HCT116 (cell line): Measurements from ENCODE around the gene ODF2L. TPM values are rescaled to one million over a fixed set of nuclear protein-coding genes. Genes with fewer than 3 reads are reported as not detected.

Experiments used
- ATAC-seq: fragments of 200-7000 bp; cut with Tn5 transposase; 2 replicates; pipeline ENCODE4 v1.9.1; 2020; ENCODE audit warnings: mild to moderate bottlenecking, moderate library complexity
- BruUV-seq: library from RNA; stranded (reverse); fragments of 400-500 nt; replicated peaks from 2 replicates; lab custom pipeline; 2021; lab: Mats Ljungman, UMichigan
- CTCF ChIA-PET: fragments of 300-600 bp; sonication (Branson Sonifier 250); formaldehyde crosslinking; loops from one replicate; lab custom pipeline; 2021; ENCODE audit warnings: antibody characterized with exemption; lab: Charles Lee
- POLR2A ChIA-PET: fragments of 300-600, 350-600 bp; sonication (Branson Sonifier 250); formaldehyde crosslinking; loops from one replicate; lab custom pipeline; 2021; ENCODE audit warnings: antibody characterized with exemption; lab: Charles Lee
- RAD21 ChIA-PET, 2 experiments: fragments of 300-600 bp; sonication (Branson Sonifier 250); formaldehyde crosslinking; loops; one replicate each; lab custom pipeline; 2023; ENCODE audit warnings: low total read pairs in 2 of 2; ENCODE audit not compliant: uncharacterized antibody in 2 of 2, unreplicated experiment in 2 of 2, low non-redundant PET in 1 of 2; lab: Charles Lee
- DNase-seq: peaks from one replicate; pipeline ENCODE4 v3.0.0-alpha.2; 2010; ENCODE audit warnings: low read depth, low spot score
- H2AFZ ChIP-seq: fragments of 200-600 bp; shearing (Covaris generic), sonication (generic); 2 replicates; pipeline ENCODE4 v1.6.1; 2017; ENCODE audit warnings: low read depth, mixed run types, mixed read lengths, antibody characterized with exemption, low read length; ENCODE audit not compliant: poor library complexity, severe bottlenecking
- H3K27ac ChIP-seq: 2 replicates; pipeline ENCODE4 v1.5.1; 2012; ENCODE audit warnings: low read depth, low read length
- H3K27me3 ChIP-seq: fragments of 200-600 bp; sonication (generic); 2 replicates; pipeline ENCODE4 v1.6.1; 2016; ENCODE audit warnings: mixed run types, low read length, mixed read lengths; ENCODE audit not compliant: insufficient read depth
- H3K36me3 ChIP-seq, 2 experiments: fragments of 200-500 bp in 1 of 2; fragments of 200-600 bp in 1 of 2; sonication (Bioruptor generic) in 1 of 2; sonication (generic) in 1 of 2; 2 replicates each; pipeline versions ENCODE4 v1.5.1 to v1.6.1; 2014 to 2016; ENCODE audit warnings: low read length in 2 of 2, inconsistent platforms in 1 of 2, mixed read lengths in 1 of 2, mixed run types in 1 of 2; ENCODE audit not compliant: insufficient read depth in 2 of 2, control insufficient read depth in 1 of 2
- H3K4me1 ChIP-seq, 2 experiments: fragments of 200-600 bp in 1 of 2; sonication (generic) in 1 of 2; 2 replicates each; pipeline versions ENCODE4 v1.5.1 to v1.6.1; 2012 to 2017; ENCODE audit warnings: low read length in 2 of 2, inconsistent platforms in 1 of 2, mild to moderate bottlenecking in 1 of 2, mixed read lengths in 1 of 2, mixed run types in 1 of 2, moderate library complexity in 1 of 2; ENCODE audit not compliant: insufficient read depth in 2 of 2, control insufficient read depth in 1 of 2
- H3K4me2 ChIP-seq: fragments of 200-600 bp; sonication (generic); 2 replicates; pipeline ENCODE4 v1.6.1; 2017; ENCODE audit warnings: mixed run types, low read length, mixed read lengths
- H3K4me3 ChIP-seq, 2 experiments: fragments of 200-600 bp in 1 of 2; sonication (generic) in 1 of 2; replicated peaks in 1 of 2; 2 replicates each; pipeline ENCODE4 v1.5.1; 2011 to 2016; ENCODE audit warnings: low read length in 2 of 2, control low read depth in 1 of 2, low read depth in 1 of 2, mild to moderate bottlenecking in 1 of 2, mixed read lengths in 1 of 2, mixed run types in 1 of 2
- H3K79me2 ChIP-seq: fragments of 200-600 bp; sonication (generic); 2 replicates; pipeline ENCODE4 v1.6.1; 2017; ENCODE audit warnings: mild to moderate bottlenecking, mixed run types, low read length, moderate library complexity, mixed read lengths; ENCODE audit not compliant: insufficient read depth
- H3K9ac ChIP-seq: fragments of 200-600 bp; sonication (generic); 2 replicates; pipeline ENCODE4 v1.6.1; 2016; ENCODE audit warnings: low read length, mixed read lengths
- H3K9me2 ChIP-seq: fragments of 200-600 bp; sonication (generic), shearing (Covaris generic); 2 replicates; pipeline ENCODE4 v1.6.1; 2017; ENCODE audit warnings: mixed run types, mild to moderate bottlenecking, moderate library complexity; ENCODE audit not compliant: insufficient read depth
- H3K9me3 ChIP-seq, 2 experiments: fragments of 200-500 bp in 1 of 2; fragments of 200-600 bp in 1 of 2; sonication (Bioruptor generic) in 1 of 2; sonication (generic) in 1 of 2; 2 replicates each; pipeline ENCODE4 v1.6.1; 2014 to 2017; ENCODE audit warnings: low read length in 2 of 2, mixed read lengths in 2 of 2, inconsistent platforms in 1 of 2, low read depth in 1 of 2, mild to moderate bottlenecking in 1 of 2, mixed run types in 1 of 2, moderate library complexity in 1 of 2; ENCODE audit not compliant: control insufficient read depth in 1 of 2, insufficient read depth in 1 of 2
- H4K20me1 ChIP-seq: fragments of 200-600 bp; sonication (generic), shearing (Covaris generic); 2 replicates; pipeline ENCODE4 v1.6.1; 2017; ENCODE audit warnings: mixed run types, mild to moderate bottlenecking, moderate library complexity; ENCODE audit not compliant: insufficient read depth
- RAD21 ChIP-seq: IDR thresholded peaks from 2 replicates; pipeline ENCODE4 v1.6.1; 2012; ENCODE audit warnings: low read depth, mild to moderate bottlenecking
- SRF ChIP-seq: IDR thresholded peaks from 2 replicates; pipeline ENCODE4 v1.6.1; 2012; ENCODE audit warnings: low read depth
- ZFX ChIP-seq: fragments of 450-650 bp; IDR thresholded peaks from 2 replicates; pipeline ENCODE4 v1.6.1; 2017
- ZNF274 ChIP-seq: fragments of 200-500 bp; sonication (Bioruptor generic); IDR thresholded peaks from 2 replicates; pipeline ENCODE4 v1.6.1; 2014; ENCODE audit warnings: mild to moderate bottlenecking, low read depth, low read length, inconsistent platforms
- intact Hi-C: fragments of 100-400 bp; cut with micrococcal nuclease; formaldehyde crosslinking; loops from 2 replicates; pipeline ENCODE4 v1.10.0; 2022
- total RNA-seq: library from RNA; stranded (reverse); gene quantifications from one replicate; pipeline ENCODE4 v1.2.1, GENCODE V29; 2021; ENCODE audit not compliant: unreplicated experiment
- TF ChIP-seq, protein P1 (sequence below): IDR thresholded peaks from 2 replicates; pipeline ENCODE4 v1.6.1; 2012; ENCODE audit warnings: low read depth
- TF ChIP-seq, protein P2 (sequence below), 3 experiments: fragments of 200-600 bp in 1 of 3; sonication (generic) in 1 of 3; IDR thresholded peaks in 2 of 3; conservative IDR thresholded peaks in 1 of 3; 2 replicates each; pipeline ENCODE4 v1.5.1; 2012 to 2017; ENCODE audit warnings: low read depth in 2 of 3, low read length in 2 of 3, antibody characterized with exemption in 1 of 3, borderline replicate concordance in 1 of 3, control low read depth in 1 of 3, mild to moderate bottlenecking in 1 of 3, mixed read lengths in 1 of 3, mixed run types in 1 of 3, moderate library complexity in 1 of 3; ENCODE audit not compliant: insufficient read depth in 1 of 3
- TF ChIP-seq, protein P3 (sequence below): IDR thresholded peaks from 2 replicates; pipeline ENCODE4 v1.6.1; 2011; ENCODE audit warnings: mild to moderate bottlenecking, low read length, moderate library complexity; ENCODE audit not compliant: insufficient replicate concordance; ENCODE audit errors: extremely low read depth

The ODF2L gene
- total RNA-seq, 1 experiment from 2014 or later: 33.7 TPM

DNA sequence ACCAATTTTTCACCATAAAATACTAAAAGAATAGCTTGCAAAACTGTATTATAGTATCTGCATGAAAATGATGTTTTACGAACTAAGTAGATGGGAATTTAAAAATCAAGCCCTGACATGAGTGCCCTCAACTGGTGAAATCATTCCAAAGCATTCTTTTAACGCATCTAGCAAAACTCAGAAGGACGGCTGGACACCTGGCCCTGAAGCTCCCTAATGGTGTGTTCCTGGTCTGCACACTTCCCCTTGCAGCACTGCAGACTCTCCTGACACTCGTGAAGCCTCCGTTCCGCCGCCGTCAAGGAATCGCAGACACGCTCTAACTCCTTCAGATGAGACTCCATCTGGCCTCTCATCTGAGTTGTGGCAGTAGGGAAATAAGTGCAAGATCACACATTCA is 39.9 kb downstream of the ODF2L start:
- no peak overlapping the region for H3K4me3 ChIP-seq
- no peak overlapping the region for H2AFZ ChIP-seq
- H3K4me1 ChIP-seq: no peaks in the 10 kb centered on the region
- no peaks in the 10 kb centered on the region for H3K9me3 ChIP-seq
- TF ChIP-seq, protein P1, sequence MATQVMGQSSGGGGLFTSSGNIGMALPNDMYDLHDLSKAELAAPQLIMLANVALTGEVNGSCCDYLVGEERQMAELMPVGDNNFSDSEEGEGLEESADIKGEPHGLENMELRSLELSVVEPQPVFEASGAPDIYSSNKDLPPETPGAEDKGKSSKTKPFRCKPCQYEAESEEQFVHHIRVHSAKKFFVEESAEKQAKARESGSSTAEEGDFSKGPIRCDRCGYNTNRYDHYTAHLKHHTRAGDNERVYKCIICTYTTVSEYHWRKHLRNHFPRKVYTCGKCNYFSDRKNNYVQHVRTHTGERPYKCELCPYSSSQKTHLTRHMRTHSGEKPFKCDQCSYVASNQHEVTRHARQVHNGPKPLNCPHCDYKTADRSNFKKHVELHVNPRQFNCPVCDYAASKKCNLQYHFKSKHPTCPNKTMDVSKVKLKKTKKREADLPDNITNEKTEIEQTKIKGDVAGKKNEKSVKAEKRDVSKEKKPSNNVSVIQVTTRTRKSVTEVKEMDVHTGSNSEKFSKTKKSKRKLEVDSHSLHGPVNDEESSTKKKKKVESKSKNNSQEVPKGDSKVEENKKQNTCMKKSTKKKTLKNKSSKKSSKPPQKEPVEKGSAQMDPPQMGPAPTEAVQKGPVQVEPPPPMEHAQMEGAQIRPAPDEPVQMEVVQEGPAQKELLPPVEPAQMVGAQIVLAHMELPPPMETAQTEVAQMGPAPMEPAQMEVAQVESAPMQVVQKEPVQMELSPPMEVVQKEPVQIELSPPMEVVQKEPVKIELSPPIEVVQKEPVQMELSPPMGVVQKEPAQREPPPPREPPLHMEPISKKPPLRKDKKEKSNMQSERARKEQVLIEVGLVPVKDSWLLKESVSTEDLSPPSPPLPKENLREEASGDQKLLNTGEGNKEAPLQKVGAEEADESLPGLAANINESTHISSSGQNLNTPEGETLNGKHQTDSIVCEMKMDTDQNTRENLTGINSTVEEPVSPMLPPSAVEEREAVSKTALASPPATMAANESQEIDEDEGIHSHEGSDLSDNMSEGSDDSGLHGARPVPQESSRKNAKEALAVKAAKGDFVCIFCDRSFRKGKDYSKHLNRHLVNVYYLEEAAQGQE: no peak
- TF ChIP-seq, protein P2, sequence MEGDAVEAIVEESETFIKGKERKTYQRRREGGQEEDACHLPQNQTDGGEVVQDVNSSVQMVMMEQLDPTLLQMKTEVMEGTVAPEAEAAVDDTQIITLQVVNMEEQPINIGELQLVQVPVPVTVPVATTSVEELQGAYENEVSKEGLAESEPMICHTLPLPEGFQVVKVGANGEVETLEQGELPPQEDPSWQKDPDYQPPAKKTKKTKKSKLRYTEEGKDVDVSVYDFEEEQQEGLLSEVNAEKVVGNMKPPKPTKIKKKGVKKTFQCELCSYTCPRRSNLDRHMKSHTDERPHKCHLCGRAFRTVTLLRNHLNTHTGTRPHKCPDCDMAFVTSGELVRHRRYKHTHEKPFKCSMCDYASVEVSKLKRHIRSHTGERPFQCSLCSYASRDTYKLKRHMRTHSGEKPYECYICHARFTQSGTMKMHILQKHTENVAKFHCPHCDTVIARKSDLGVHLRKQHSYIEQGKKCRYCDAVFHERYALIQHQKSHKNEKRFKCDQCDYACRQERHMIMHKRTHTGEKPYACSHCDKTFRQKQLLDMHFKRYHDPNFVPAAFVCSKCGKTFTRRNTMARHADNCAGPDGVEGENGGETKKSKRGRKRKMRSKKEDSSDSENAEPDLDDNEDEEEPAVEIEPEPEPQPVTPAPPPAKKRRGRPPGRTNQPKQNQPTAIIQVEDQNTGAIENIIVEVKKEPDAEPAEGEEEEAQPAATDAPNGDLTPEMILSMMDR (IDR thresholded peaks at IDR 0.05 in 2 of 3, conservative IDR thresholded peaks at IDR 0.05 in 1 of 3; ENCODE audit: borderline replicate concordance in 1 of 3, insufficient read depth in 1 of 3, low read depth in 2 of 3, low read length in 2 of 3): peak in 2 of 3 experiments; percentile 13 to 23; a peak in 1 of 6 replicates
- TF ChIP-seq ZNF274 (no peak), RAD21 (peak; percentile 43; the same call in 1 of the 2 replicates), ZFX (no peak), SRF (no peak)
- TF ChIP-seq, protein P3, sequence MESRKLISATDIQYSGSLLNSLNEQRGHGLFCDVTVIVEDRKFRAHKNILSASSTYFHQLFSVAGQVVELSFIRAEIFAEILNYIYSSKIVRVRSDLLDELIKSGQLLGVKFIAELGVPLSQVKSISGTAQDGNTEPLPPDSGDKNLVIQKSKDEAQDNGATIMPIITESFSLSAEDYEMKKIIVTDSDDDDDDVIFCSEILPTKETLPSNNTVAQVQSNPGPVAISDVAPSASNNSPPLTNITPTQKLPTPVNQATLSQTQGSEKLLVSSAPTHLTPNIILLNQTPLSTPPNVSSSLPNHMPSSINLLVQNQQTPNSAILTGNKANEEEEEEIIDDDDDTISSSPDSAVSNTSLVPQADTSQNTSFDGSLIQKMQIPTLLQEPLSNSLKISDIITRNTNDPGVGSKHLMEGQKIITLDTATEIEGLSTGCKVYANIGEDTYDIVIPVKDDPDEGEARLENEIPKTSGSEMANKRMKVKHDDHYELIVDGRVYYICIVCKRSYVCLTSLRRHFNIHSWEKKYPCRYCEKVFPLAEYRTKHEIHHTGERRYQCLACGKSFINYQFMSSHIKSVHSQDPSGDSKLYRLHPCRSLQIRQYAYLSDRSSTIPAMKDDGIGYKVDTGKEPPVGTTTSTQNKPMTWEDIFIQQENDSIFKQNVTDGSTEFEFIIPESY: no peak
- CTCF ChIA-PET: no interaction called here
- H3K4me2 ChIP-seq: no peak overlapping the region
- no peaks in the 10 kb centered on the region for H4K20me1 ChIP-seq
- H3K79me2 ChIP-seq: no peaks in the 10 kb centered on the region
- no peaks in the 10 kb centered on the region for H3K9me2 ChIP-seq
- POLR2A ChIA-PET: no interaction called here
- BruUV-seq: no TSS peak
- H3K27me3 ChIP-seq: no peaks in the 10 kb centered on the region
- peak; percentile 50; the same call in 1 of the 2 replicates for ATAC-seq
- intact Hi-C loops: no loop called here
- no peak overlapping the region for H3K27ac ChIP-seq
- H3K36me3 ChIP-seq: peaks cover 3 to 4% of the 10 kb centered on the region in 2 experiments; a peak in 1 of 4 replicates
- peak; percentile 3 for DNase-seq
- no peak overlapping the region for H3K9ac ChIP-seq
- RAD21 ChIA-PET: interaction anchor here in 1 of 2 experiments (0.6 kb wide), 1 partner anchor 760 kb away, joined by 3 read pairs; no protein-coding TSS in a partner anchor
